Kasumi-1 (cell line): Measurements from ENCODE around the gene H6PD.

Source experiments
- DNase-seq, 2 experiments: peaks; one replicate each; lab custom pipeline; 2025; lab: John Stamatoyannopoulos, UW

The H6PD gene

DNA sequence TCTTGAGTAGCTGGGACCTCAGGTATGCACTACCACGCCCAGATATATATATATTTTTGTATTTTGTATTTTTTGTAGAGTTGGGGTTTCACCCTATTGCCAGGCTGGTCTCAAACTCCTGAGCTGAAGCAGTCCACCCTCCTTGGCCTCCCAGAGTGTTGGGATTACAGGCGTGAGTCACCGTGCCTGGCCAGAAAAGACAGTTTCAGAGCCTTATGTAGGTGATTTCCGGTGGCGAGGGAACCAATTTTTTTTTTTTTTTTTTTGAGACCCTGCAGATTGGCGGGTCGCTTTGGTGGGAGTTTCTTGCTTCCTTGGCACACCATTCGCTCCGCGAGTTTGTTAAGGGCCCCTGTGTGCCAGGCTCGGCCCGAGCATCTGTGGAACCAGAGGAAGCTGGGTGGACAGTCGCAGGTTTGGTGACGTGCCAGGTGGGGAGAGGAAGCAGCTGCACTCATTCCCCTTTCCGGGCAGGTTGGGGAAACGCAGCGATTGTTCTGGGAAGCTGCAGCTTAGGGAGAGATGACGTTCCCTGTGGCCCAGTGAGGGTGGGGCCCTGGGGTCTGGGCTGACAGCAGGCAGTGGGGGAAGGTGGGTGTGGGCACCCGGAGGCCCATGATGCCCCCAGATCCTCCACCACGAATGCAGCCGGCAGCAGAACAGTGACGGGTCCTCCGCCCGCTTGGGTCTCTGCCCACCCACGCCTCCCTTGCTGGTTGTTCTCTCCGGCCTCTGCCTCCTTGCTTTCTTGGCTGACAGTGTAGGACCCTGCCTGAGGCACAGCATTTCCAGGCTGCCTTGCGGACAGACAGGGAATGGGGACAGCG is 83.2 kb downstream of the H6PD start:
- DNase-seq = no peak

DNA sequence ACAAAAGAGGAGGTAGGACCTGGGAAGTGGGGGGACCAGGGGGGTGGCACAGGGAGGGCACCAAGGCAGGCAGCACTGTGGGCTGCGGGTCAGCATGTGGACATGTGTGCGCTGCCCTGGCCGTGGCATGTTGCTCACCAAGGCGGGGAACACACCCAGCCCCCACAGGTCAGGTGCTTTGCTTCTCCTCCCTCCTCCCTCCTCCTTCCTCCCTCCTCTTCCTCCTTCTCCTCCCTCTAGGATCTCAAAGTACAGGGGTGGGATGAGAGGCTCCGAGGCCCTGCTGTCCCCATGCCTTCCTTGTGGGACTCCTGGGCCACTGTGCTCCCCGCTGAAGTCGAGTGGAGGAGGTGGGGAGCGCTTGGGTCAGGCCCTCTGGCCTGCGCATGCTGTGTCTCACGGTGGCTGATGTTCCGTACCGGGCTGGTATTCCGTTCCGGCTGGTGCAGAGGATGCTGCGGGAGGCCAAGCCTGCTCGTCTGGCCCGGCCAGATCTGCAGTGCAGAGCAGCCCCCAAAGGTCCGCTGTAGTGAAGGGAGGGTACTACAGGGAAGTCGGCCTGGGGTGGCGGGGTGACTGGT is 84.7 kb downstream of the H6PD start:
- no peak for DNase-seq

DNA sequence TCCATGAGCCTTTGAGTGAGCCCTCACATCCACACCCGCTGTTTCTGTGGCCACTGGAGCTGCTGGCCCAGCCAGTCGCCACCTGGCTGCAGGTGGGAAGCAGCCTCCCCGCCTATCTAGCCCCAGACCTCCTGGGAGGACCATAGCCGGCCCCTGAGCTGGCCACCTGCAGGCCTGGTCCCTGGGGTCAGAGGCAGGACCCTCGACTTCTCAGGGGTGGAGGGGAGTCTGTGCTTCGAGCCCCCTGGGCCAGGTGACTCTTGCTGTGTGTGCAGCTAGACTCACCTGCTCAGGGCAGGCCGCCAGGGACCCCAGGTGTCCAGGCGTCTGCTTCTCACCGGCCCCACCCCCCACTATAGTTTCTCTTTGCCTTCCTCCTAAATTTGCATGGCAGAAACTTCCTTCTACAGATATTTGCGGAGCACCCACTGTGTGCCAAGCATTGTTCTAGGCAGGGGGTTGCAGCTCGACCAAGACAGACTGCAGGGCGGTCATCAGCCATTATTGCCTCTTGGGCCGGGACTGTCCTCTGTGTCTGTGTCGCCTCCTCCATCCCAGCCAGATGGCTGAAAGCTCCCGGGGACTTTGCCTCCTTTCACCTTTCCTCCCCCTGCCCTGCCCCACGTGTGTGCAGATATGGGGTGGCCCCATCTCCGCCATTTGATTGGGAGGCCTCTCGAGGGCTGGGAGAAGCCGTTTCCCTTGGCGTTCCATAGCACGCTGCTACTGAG is 85.4 kb downstream of the H6PD start:
- DNase-seq = no peak
